Measurements from ENCODE around the gene FUBP3.

GRCh38 chr9:130642926-130643325 lies 63.5 kb downstream of the FUBP3 start:
- TF ChIP-seq POLR2AphosphoS5 (IDR thresholded peaks at IDR 0.05) (no peak), POLR2A (IDR thresholded peaks at IDR 0.05) (no peak), CTCF (IDR thresholded peaks at IDR 0.05) (no peak), EP300 (IDR thresholded peaks at IDR 0.05; ENCODE audit: low read depth) (no peak)
